HUES48 (cell line): ENCODE measurements around the gene OTULIN.

Experiments used
- H3K27ac ChIP-seq: one replicate; pipeline ENCODE4 v1.7.0; 2013; ENCODE audit warnings: low read depth, low read length, inconsistent platforms
- H3K27me3 ChIP-seq: 2 replicates; pipeline ENCODE4 v1.6.1; 2013; ENCODE audit warnings: mild to moderate bottlenecking, low read length; ENCODE audit not compliant: control insufficient read depth, insufficient read depth
- H3K36me3 ChIP-seq: 2 replicates; pipeline ENCODE4 v1.6.1; 2013; ENCODE audit warnings: low read length; ENCODE audit not compliant: control insufficient read depth, insufficient read depth
- H3K4me1 ChIP-seq: 2 replicates; pipeline ENCODE4 v1.6.1; 2013; ENCODE audit warnings: mild to moderate bottlenecking, low read length; ENCODE audit not compliant: control insufficient read depth, insufficient read depth
- H3K4me3 ChIP-seq: 2 replicates; pipeline ENCODE4 v1.5.1; 2013; ENCODE audit warnings: mild to moderate bottlenecking, low read depth, low read length
- H3K9ac ChIP-seq: 2 replicates; pipeline ENCODE4 v1.6.1; 2013; ENCODE audit warnings: mild to moderate bottlenecking, low read depth, low read length, moderate library complexity
- H3K9me3 ChIP-seq: 2 replicates; pipeline ENCODE4 v1.6.1; 2013; ENCODE audit warnings: low read length; ENCODE audit not compliant: control insufficient read depth, insufficient read depth

The OTULIN gene

DNA sequence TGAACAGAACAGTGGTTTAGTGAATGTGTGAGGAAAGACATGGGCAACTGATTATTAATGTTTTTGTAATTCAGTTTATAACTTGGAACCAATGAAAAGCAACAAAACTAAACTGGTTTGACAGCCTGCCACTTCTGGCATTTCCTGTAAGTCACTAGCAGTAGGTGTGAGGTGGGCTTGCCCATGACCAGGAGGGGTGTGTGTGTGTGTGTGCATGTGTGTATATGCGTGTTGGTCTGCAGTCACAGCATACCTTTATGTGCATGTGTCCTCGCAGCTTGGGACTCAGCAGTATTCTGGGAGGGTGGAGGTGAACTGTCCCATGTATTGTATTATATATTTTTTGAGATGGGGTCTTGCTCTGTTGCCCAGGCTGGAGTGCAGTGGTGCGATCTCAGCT lies 32.3 kb downstream of the OTULIN start:
- Histone ChIP-seq H3K9ac (no peak overlapping the region), H3K36me3 (peaks cover 59% of the 10 kb centered on the region), H3K27ac (no peak overlapping the region), H3K27me3 (no peaks in the 10 kb centered on the region), H3K9me3 (no peaks in the 10 kb centered on the region), H3K4me3 (no peak overlapping the region), H3K4me1 (peaks cover 13% of the 10 kb centered on the region)

DNA sequence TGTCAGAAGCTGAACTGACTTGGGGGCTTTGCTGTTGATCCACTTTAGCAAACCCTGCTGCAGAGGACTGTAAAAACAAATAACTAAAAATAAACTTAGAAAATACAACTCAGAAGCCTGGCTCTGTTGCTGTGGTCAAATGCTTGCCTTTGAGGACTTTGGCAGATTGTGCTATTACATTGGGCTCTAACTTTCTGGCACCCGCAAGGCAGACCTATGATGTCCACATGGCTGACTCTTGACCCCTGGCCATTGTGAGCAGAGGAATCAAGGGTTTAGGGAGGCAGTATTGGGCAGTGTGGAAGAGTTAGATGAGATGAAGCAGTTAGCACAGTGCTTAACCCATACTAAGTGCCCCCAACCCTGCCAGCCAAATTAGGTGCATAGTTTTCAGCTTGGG lies 34.0 kb downstream of the OTULIN start:
- Histone ChIP-seq H3K4me3 (no peak overlapping the region), H3K36me3 (peaks cover 47% of the 10 kb centered on the region), H3K4me1 (peaks cover 13% of the 10 kb centered on the region), H3K9me3 (no peaks in the 10 kb centered on the region), H3K9ac (no peak overlapping the region), H3K27ac (no peak overlapping the region), H3K27me3 (no peaks in the 10 kb centered on the region)

DNA sequence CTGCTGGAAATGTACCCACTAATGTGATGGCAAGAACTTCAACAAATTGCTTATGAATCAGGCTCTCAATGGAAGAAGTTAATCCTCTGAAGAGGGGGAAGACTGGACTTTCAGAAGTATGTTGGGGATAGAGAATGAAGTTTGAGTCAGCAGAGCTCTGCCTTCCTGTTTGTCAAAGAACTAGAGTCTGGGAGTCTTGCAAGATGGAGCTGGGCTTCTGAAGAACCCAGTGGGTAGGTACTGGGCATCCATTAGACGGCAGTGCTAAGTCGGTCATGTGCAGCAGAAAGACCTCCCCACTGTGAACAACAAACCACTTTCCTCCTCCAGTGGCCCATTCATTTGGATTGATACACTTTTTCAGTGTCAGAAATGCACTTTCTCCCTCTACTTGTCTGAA lies 34.6 kb downstream of the OTULIN start:
- no peaks in the 10 kb centered on the region for H3K9me3 ChIP-seq
- peaks cover 41% of the 10 kb centered on the region for H3K36me3 ChIP-seq
- H3K27me3 ChIP-seq: no peaks in the 10 kb centered on the region
- no peak overlapping the region for H3K4me3 ChIP-seq
- H3K9ac ChIP-seq: no peak overlapping the region
- peaks cover 13% of the 10 kb centered on the region for H3K4me1 ChIP-seq
- no peak overlapping the region for H3K27ac ChIP-seq

- H3K9ac ChIP-seq: no peak overlapping the region
- H3K9me3 ChIP-seq: no peaks in the 10 kb centered on the region
- H3K27me3 ChIP-seq: no peaks in the 10 kb centered on the region
- peaks cover 13% of the 10 kb centered on the region for H3K4me1 ChIP-seq
- peaks cover 33% of the 10 kb centered on the region for H3K36me3 ChIP-seq
- H3K4me3 ChIP-seq: no peak overlapping the region
- H3K27ac ChIP-seq: no peak overlapping the region
These were observed 35.4 kb downstream of the OTULIN start for GRCh38 chr5:14699807-14700400.

DNA sequence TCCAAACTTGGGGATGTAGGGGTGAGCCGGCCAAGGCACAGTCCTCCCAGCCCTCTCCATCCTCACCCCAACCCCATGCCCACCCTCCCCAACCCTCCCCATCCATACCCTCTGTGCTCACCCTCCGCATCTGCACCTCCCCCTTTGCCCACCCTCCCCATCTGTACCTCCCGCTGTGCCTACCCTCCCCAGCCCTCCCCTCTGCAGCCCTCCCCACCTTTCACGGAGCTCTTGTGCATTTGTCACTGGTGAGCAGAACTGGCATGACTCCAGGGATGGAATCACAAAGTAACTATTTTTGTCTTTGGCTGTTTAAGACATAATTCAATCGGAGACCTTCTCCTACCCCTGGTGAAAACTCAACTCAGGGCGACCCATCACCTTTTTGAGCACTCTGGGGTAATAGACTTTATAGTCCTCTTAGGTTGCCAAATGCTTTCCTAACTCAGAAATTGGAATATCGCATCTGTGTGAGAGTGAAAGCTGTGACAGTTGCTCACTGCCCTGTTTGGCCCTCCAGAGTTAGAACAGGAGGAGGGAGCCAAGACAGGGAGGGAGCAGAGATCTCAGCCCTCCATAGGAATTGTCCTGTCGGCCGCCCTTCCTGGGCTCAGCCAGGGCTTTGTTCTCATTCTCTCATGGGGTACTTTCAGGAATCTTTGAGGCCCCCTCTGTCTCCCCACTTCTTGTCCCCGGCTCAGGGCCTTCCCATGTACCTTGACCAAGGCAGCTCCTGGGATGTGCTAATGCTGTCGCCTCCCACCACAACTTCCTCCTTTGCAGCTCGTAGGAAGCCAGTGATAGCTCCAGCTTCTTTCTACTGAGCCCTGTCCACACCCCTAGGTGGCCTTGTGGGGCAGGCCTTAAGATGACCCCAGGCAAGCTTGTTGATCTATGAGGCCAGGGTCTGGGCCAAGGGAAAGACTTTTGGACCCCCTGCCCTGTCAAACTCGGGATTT lies 36.2 kb downstream of the OTULIN start:
- Histone ChIP-seq H3K4me3 (no peak overlapping the region), H3K27ac (no peak overlapping the region), H3K9ac (no peak overlapping the region), H3K4me1 (peaks cover 8% of the 10 kb centered on the region), H3K9me3 (no peaks in the 10 kb centered on the region), H3K36me3 (peaks cover 38% of the 10 kb centered on the region), H3K27me3 (no peaks in the 10 kb centered on the region)

DNA sequence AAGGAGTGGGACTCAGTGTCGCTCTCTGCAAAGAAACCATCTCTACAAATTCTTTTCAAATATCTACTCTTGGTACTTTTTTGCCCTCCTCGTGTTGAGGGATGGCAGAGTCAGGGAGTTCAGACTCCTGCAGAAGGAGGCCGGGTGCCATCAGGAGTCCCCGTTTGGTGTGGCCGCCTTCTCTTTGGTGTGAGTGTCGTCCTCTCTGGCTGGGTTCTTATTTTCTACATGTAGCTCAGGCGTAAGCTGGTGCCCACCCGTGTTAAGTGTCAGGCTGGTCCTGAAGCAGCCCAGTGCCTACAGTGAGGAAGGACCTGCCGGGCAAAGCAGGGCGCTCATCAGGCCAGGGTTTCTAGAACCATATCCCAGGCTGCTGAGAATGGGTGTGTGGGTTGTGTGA lies 37.0 kb downstream of the OTULIN start:
- Histone ChIP-seq H3K9ac (no peak overlapping the region), H3K4me1 (no peaks in the 10 kb centered on the region; the same call in 1 of the 2 replicates), H3K27ac (no peak overlapping the region), H3K36me3 (peaks cover 37% of the 10 kb centered on the region), H3K9me3 (no peaks in the 10 kb centered on the region), H3K4me3 (no peak overlapping the region), H3K27me3 (no peaks in the 10 kb centered on the region)

- H3K36me3 ChIP-seq: peaks cover 37% of the 10 kb centered on the region
- no peak overlapping the region for H3K9ac ChIP-seq
- H3K4me3 ChIP-seq: no peak overlapping the region
- H3K9me3 ChIP-seq: no peaks in the 10 kb centered on the region
- H3K27me3 ChIP-seq: no peaks in the 10 kb centered on the region
- H3K27ac ChIP-seq: no peak overlapping the region
- no peaks in the 10 kb centered on the region for H3K4me1 ChIP-seq
These were observed 37.8 kb downstream of the OTULIN start for GRCh38 chr5:14702238-14702839.

DNA sequence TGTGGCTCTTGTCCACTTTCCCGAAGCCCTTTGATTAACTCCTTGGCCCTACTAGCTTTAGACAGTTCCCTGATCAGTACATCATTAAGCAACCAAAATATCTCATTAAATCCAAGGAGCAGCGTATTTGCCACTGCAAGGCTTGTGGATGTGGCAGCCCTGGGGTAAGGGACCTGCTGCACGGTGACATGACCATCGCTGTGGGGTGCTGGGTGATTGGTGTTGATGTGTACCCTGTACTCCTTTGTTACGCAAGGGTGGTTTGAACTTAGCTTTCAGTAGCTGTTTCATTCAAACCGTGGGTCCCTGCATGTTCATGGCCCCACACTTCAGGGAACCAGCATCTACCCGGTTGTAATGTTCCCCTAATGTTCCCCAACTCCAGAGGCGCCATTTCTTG lies 41.0 kb downstream of the OTULIN start:
- no peak overlapping the region for H3K27ac ChIP-seq
- no peaks in the 10 kb centered on the region for H3K4me1 ChIP-seq
- H3K9me3 ChIP-seq: no peaks in the 10 kb centered on the region
- H3K4me3 ChIP-seq: no peak overlapping the region
- peaks cover 22% of the 10 kb centered on the region for H3K36me3 ChIP-seq
- no peak overlapping the region for H3K9ac ChIP-seq
- no peaks in the 10 kb centered on the region for H3K27me3 ChIP-seq

GRCh38 chr5:14706615-14707021 lies 42.1 kb downstream of the OTULIN start:
- no peak overlapping the region for H3K9ac ChIP-seq
- no peak overlapping the region for H3K4me3 ChIP-seq
- no peaks in the 10 kb centered on the region for H3K9me3 ChIP-seq
- no peaks in the 10 kb centered on the region for H3K4me1 ChIP-seq
- no peak overlapping the region for H3K27ac ChIP-seq
- peaks cover 32% of the 10 kb centered on the region for H3K36me3 ChIP-seq
- no peaks in the 10 kb centered on the region for H3K27me3 ChIP-seq

- no peak overlapping the region for H3K27ac ChIP-seq
- no peaks in the 10 kb centered on the region for H3K27me3 ChIP-seq
- peaks cover 44% of the 10 kb centered on the region for H3K36me3 ChIP-seq
- H3K4me1 ChIP-seq: no peaks in the 10 kb centered on the region
- no peak overlapping the region for H3K4me3 ChIP-seq
- H3K9me3 ChIP-seq: 0 out of 2 replicates have a peak, but pooled peaks cover 4% of the 10 kb centered on the region
- H3K9ac ChIP-seq: no peak overlapping the region
These were observed 43.4 kb downstream of the OTULIN start for GRCh38 chr5:14707811-14708390.
